HepG2 (cell line): ENCODE results near the gene PHF8.

Experiments used
- CTCF ChIP-seq: sonication (generic); formaldehyde crosslinking; IDR thresholded peaks from 2 replicates; pipeline ENCODE4 v1.5.0; 2020; ENCODE audit warnings: mild to moderate bottlenecking, missing genetic modification reagents, moderate library complexity
- EED ChIP-seq: sonication (generic); formaldehyde crosslinking; IDR thresholded peaks from 2 replicates; pipeline ENCODE4 v1.5.0; 2020; ENCODE audit warnings: mild to moderate bottlenecking, missing genetic modification reagents
- GLI4 ChIP-seq: sonication (generic); formaldehyde crosslinking; IDR thresholded peaks from 2 replicates; pipeline ENCODE4 v1.5.1; 2020; ENCODE audit warnings: missing genetic modification reagents, mild to moderate bottlenecking, moderate library complexity, borderline replicate concordance
- SMARCE1 ChIP-seq: fragments of 450-650 bp; IDR thresholded peaks from 2 replicates; pipeline ENCODE4 v1.6.1; 2017; ENCODE audit warnings: borderline replicate concordance
- SRF ChIP-seq: IDR thresholded peaks from 2 replicates; pipeline ENCODE4 v1.6.1; 2011; ENCODE audit warnings: mild to moderate bottlenecking, low read depth, low read length, moderate library complexity
- ZNF121 ChIP-seq: sonication (generic); formaldehyde crosslinking; IDR thresholded peaks from 2 replicates; pipeline ENCODE4 v1.5.0; 2020; ENCODE audit warnings: mild to moderate bottlenecking, missing genetic modification reagents
- ZNF501 ChIP-seq: sonication (generic); formaldehyde crosslinking; IDR thresholded peaks from 2 replicates; pipeline ENCODE4 v1.5.1; 2020; ENCODE audit warnings: mild to moderate bottlenecking, moderate library complexity, missing genetic modification reagents
- ZNF512 ChIP-seq: sonication (generic); formaldehyde crosslinking; IDR thresholded peaks from 2 replicates; pipeline ENCODE4 v1.4.0; 2020; ENCODE audit warnings: mild to moderate bottlenecking, missing genetic modification reagents

- TF ChIP-seq ZNF501 (CRISPR knock-in tag), result no peak
- TF ChIP-seq SMARCE1, result no peak
- TF ChIP-seq CTCF (CRISPR knock-in tag), result no peak
- no peak for TF ChIP-seq SRF
- TF ChIP-seq ZNF121, result no peak
- TF ChIP-seq EED (CRISPR knock-in tag), result no peak
- no peak for TF ChIP-seq ZNF512
- no peak for TF ChIP-seq GLI4 (CRISPR knock-in tag)
Measured at GRCh38 chrX:54064564-54064963, 20.3 kb upstream of the PHF8 start.
